OCI-M2 (cell line): ENCODE measurements around the gene HSPB7.
A peak's percentile ranks its signal among the peaks of the same experiment; 100 is the strongest.
"Not testable (repeated sequence)": the region's sequence is repeated elsewhere in the genome, so short reads cannot be mapped to it uniquely, and the experiment has no call there.

Source experiments
- DNase-seq: peaks from one replicate; lab custom pipeline; 2025; ENCODE audit not compliant: unreplicated experiment; lab: John Stamatoyannopoulos, UW

HSPB7 gene

GRCh38 chr1:16017461-16018303 is at the start of gene HSPB7:
Gene HSPB7 (minus strand): TSS chr1:16018043. CDS start chr1:16017963, 80 bp downstream.
- DNase-seq: no peak

- no peak for DNase-seq
These were observed 49.4 kb upstream of the HSPB7 start for GRCh38 chr1:16067127-16067768.

- DNase-seq: no peak
These were observed 48.4 kb upstream of the HSPB7 start for GRCh38 chr1:16066245-16066644.

DNA sequence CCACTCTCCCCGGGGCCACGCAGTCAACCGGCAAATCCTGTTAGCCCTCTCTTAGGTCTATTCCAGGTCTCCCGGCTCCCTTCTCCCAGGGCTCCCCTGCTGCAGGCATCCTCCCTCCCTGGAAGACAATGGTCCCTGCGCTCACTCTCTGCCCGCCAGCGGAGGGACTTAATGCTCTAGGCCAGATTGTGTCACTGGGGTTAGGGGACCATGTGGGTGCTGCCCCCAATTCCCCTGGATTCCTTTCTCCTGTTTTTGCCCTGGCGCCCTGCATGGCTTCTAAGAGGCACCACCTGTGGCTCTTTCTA is 47.4 kb upstream of the HSPB7 start:
- no peak for DNase-seq

GRCh38 chr1:16064536-16065268 is 46.9 kb upstream of the HSPB7 start:
- DNase-seq: no peak

DNA sequence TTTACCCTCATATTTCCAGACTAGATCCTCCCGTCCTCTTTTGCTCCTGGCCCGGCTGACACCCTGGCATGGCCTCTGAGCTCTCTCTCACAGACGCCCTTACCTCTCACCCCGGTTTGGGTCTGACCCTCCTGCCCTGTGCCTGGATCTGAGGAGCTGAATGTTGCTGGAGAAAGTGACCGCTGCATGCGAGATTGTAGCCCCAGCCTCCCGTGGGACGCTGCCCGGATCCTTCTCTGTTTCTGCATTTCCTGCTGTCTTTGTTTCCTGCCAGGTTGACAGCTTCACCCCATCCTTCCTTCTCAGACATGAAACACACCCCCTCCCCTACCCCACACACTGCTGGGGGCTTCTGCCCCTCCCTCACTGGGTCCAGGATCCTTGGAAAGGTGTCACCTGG is 46.1 kb upstream of the HSPB7 start:
- DNase-seq: no peak

- no peak for DNase-seq
These were observed 45.5 kb upstream of the HSPB7 start for GRCh38 chr1:16063226-16063829.

DNA sequence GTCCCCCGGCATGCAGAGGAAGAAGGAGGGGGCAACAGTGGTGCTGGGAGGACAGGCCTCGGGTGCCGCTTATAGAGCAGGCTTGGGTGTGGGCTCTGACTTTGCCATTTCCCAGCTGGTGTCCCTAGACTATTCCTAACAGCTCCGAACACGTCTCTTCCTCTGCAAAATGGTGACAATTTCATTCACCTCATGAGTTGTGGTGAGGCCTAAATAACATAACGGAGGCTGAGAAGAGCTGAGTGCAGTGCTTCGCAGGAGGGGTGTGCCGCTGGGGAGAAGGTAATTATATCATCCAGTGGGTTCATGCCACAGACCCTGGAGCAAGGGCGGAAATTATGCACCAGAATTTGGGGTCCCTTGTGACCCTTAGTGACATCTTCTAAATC is 44.8 kb upstream of the HSPB7 start:
- not testable (repeated sequence) for DNase-seq

- DNase-seq: not testable (repeated sequence)
These were observed 44.3 kb upstream of the HSPB7 start for GRCh38 chr1:16061989-16062686.

- no peak for DNase-seq
These were observed 43.4 kb upstream of the HSPB7 start for GRCh38 chr1:16061266-16061665.

- DNase-seq: not testable (repeated sequence)
These were observed 40.7 kb upstream of the HSPB7 start for GRCh38 chr1:16058394-16059120.

- DNase-seq: not testable (repeated sequence)
These were observed 39.6 kb upstream of the HSPB7 start for GRCh38 chr1:16057314-16057915.

DNA sequence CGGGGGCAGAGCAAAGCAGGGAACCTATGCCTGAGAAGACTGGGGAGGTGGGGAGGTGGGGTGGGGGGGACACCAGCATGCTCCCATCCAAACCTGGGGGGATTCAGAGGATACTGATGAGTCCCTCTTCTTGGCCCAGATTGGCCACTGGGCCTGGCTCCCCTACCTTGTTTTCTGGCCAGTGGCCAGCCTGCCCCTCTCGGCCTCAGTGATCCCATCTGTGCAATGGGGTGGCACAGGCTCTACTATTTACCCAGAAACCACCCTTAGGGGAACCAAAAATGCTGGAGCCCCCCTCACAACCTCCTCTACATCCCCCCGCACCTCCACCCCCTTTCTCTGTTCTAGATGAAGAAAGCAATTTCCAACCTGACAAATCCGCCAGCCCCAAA is 38.7 kb upstream of the HSPB7 start:
- not testable (repeated sequence) for DNase-seq

DNA sequence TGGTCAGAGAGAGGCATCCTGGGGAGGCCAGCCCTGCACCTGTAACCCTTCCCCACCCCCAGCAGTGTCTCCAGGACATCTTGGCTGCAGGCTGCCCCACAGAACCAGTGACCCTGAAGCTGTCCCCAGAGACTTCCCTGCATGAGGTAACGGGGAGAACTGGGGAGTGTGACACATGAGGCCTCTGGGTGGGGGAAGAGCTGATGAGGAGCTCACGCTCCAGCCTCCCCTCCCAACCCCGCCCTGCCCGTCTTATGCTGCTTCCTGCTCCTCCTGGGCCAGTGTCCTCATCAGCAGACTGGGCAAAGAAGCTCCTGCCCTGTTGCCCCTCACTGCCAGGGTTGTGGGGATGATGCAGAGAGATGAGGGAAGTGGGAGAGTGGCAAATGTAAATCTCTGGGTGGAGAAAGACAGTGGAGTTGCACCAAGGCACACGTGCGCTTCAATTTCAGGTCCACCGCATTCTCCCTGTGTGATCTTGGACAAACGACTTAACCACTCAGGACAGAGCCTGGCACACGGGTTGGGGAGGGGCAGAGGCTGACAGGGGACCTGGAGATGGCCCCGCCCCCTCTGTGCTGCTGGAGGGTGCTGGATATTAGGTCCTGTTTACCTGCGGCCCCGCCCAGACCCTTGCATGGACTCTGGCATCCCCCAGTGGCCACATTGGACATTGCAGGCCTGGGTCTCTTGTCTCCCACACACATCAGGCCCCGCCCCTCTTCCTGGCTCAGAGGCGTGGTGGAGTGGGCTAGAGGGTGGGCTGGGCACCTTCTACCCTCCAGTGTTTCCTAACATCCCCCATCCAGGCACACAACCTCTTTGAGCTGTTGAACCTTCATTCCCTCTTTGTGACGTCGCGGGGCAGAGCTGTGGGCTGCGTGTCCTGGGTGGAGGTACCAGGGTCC is 38.0 kb upstream of the HSPB7 start:
- peak; percentile 12 for DNase-seq

DNA sequence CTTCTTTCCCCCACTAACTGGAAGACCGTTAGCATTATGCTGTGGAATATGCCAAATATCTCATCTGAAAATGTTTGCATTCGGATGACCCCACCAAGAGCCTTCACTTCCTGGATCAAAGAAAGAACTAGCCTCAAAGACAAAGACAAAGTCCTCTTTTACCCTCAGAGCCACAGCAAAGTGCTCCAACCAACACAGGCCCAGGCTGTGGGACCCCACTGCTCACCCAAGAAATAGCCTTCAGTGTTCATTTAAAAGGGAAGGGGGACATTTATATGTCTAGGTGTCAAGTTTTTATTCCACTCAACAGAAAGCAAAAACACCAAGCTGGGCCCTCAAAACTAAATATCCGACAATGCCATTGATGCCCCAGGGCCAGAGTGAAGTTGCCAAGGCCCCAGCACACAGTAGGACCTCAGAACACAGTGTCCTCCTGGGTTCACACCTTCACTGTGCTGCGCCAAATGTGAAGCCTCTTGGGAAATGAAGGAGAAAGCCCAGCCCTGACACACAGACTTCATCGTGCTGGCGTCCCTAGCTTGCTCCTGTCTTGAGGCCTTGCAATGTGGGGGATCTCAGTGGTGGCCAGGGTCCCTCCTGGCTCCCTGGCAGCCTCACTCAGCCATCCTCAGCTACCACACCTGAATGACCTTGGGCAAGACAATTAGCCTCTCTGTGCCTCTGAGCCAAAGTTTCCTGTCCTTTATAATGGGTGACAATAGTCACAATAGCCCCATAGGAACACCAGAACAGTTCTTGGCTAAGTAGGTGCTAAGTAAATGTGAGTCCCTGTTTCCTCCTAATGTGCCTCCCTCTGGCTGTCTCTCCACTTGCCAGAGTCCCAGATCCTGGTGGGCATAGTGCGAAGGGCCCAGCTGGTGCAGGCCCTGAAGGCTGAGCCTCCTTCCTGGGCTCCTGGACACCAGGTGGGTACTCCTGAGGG is 37.0 kb upstream of the HSPB7 start:
- no peak for DNase-seq

DNA sequence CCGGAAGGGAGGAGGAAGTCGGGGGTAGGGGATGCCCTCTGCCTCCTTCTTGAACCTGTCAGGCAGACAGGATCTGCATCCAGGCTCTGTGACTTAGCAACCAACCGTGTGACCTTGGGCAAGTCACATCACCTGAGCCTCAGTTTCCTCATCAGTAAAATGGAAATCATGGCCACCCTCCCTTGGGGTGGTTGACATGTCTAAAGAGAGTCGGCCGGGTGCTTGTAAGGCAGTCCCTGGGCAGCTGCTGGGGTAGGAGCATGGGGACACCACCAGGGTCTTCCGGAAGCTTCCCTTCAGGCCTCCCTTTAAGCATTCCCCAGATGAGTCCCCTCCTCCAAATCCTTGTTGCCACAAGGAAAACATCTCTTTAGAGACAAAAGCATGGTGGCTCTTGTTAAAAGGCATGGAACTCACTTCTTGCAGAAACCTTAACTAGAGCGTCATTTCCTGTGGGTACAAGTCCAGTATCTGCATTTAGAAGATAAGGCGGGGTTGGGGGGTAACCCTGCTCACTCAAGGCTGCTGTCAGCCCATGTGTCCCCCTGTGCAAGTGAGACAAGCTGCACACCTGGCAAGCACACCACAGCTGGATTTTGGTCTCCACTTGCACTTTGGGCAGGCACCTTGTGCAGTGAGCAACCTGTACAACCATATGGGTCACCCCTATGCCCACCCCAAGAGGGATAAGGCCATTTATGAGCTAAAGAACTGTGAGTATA is 36.1 kb upstream of the HSPB7 start:
- no peak for DNase-seq

DNA sequence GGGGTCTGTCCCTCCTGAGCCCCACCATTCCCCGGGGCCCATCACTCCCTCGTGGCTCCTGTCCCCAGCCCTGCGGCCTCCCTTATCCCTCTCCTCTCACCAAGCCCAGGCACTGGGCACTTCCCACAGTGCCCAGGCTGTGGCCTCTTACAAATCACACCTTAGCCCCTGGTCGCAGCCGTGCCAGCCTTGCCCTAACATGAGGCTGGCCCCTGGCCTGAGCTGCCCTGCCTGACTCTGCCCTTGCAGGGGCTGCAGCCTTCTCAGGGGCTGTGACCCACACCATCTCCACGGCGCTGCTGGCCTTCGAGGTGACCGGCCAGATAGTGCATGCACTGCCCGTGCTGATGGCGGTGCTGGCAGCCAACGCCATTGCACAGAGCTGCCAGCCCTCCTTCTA is 34.1 kb upstream of the HSPB7 start:
- not testable (repeated sequence) for DNase-seq
